ENCODE data around the gene STEAP1. TPM values are rescaled to one million over a fixed set of nuclear protein-coding genes. Genes with fewer than 3 reads are reported as not detected.

STEAP1 gene
- total RNA-seq, 4 donors from 2014 or later = 2.0 to 6.6 (median 3.9) TPM

DNA sequence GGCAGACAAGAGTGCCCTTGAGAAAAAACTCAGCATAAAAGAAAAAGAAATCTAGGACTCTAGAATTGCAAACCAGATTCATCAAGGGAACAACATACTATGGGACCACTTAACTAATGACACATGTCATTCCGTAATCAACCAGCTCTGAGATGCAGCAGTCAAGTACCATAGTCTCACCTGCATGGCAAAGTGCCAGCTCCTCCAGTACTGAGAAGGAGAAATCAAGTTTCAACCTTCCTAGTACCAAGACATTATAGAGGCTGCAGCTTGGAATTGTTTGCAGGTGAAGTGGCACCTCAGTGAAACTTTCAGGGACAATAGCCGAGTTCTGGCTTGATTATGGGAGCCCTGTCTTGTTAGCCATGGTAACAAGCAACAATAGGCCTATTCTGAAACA, 11.5 kb downstream of the STEAP1 start:
- TF ChIP-seq POLR2A (IDR thresholded peaks at IDR 0.05) = no peak
- TF ChIP-seq, protein P1, sequence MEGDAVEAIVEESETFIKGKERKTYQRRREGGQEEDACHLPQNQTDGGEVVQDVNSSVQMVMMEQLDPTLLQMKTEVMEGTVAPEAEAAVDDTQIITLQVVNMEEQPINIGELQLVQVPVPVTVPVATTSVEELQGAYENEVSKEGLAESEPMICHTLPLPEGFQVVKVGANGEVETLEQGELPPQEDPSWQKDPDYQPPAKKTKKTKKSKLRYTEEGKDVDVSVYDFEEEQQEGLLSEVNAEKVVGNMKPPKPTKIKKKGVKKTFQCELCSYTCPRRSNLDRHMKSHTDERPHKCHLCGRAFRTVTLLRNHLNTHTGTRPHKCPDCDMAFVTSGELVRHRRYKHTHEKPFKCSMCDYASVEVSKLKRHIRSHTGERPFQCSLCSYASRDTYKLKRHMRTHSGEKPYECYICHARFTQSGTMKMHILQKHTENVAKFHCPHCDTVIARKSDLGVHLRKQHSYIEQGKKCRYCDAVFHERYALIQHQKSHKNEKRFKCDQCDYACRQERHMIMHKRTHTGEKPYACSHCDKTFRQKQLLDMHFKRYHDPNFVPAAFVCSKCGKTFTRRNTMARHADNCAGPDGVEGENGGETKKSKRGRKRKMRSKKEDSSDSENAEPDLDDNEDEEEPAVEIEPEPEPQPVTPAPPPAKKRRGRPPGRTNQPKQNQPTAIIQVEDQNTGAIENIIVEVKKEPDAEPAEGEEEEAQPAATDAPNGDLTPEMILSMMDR (IDR thresholded peaks at IDR 0.05) = peak in 3 of 6 experiments; percentile 14 to 29 (median 25)

GRCh38 chr7:90166153-90166552, 11.9 kb downstream of the STEAP1 start:
- Histone ChIP-seq H3K4me3 (no peak overlapping the region), H3K27ac (no peak overlapping the region), H3K9me3 (no peaks in the 10 kb centered on the region), H3K36me3 (no peaks in the 10 kb centered on the region), H3K27me3 (no peaks in the 10 kb centered on the region), H3K4me1 (no peaks in the 10 kb centered on the region)
- TF ChIP-seq, protein P1 (IDR thresholded peaks at IDR 0.05) = no peak
- no peak for TF ChIP-seq POLR2A (IDR thresholded peaks at IDR 0.05)
- DNase-seq = no peak

More for the DNA sequence above, 11.5 kb downstream of the STEAP1 start:
- H3K36me3 ChIP-seq = no peaks in the 10 kb centered on the region
- H3K27ac ChIP-seq = no peak overlapping the region
- no peaks in the 10 kb centered on the region for H3K9me3 ChIP-seq
- no peaks in the 10 kb centered on the region for H3K4me1 ChIP-seq
- no peak for DNase-seq
- no peak overlapping the region for H3K4me3 ChIP-seq
- no peaks in the 10 kb centered on the region for H3K27me3 ChIP-seq

DNA sequence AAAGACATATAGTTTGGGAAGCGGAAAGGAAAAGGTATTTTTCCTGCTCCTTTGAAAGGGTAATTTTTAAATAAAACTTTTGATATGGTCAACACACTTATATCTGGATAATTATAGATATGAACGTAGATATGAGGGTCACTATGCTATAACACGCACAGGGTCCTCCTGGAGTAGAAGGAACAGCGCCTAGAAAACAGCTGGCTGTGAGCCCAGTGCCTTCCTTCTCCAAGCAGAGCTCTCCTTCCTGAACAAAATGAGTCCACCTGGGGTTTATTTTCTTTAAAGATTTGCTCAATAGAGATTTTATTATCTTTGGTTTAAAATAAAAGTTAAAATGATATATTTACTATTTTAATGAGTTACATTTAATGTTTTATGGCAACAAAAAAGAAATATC, 13.1 kb downstream of the STEAP1 start:
- Histone ChIP-seq H3K36me3 (no peaks in the 10 kb centered on the region), H3K4me3 (no peak overlapping the region), H3K27me3 (no peaks in the 10 kb centered on the region), H3K27ac (no peak overlapping the region), H3K9me3 (no peaks in the 10 kb centered on the region), H3K4me1 (no peaks in the 10 kb centered on the region)
- no peak for DNase-seq
- no peak for TF ChIP-seq POLR2A (IDR thresholded peaks at IDR 0.05)
- TF ChIP-seq, protein P1 (IDR thresholded peaks at IDR 0.05) = no peak

DNA sequence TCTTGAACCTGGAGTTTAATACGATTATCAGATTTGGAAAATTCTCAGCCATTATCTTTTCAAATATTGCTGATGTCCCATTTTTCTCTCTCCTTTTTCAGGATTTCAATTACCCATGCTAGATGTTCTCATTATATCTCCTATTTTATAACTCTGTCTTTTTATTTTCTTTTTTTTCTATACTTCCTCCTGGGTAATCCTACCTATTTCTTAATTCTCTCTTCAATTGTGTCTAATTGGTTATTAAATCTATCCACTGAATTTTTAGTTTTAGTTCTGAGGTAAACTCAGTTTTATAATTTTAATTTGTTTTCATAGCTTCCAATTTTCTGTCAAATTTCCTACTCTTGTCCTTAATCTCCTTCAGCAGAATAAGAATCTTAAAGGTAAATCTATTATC, 15.6 kb downstream of the STEAP1 start:
- no peak for DNase-seq
- TF ChIP-seq, protein P1 (IDR thresholded peaks at IDR 0.05) = no peak
- TF ChIP-seq POLR2A (IDR thresholded peaks at IDR 0.05) = no peak
- H3K9me3 ChIP-seq = no peaks in the 10 kb centered on the region

GRCh38 chr7:90172121-90172520, 17.9 kb downstream of the STEAP1 start:
- Histone ChIP-seq H3K27me3 (no peaks in the 10 kb centered on the region), H3K36me3 (no peaks in the 10 kb centered on the region), H3K4me3 (no peak overlapping the region), H3K27ac (no peak overlapping the region), H3K4me1 (no peaks in the 10 kb centered on the region), H3K9me3 (no peaks in the 10 kb centered on the region)
- DNase-seq = no peak
- TF ChIP-seq POLR2A (IDR thresholded peaks at IDR 0.05) = no peak
- TF ChIP-seq, protein P1 (IDR thresholded peaks at IDR 0.05) = no peak

More for the DNA sequence above, 15.6 kb downstream of the STEAP1 start:
- no peak overlapping the region for H3K4me3 ChIP-seq
- no peaks in the 10 kb centered on the region for H3K36me3 ChIP-seq
- no peaks in the 10 kb centered on the region for H3K27me3 ChIP-seq
- H3K4me1 ChIP-seq = no peaks in the 10 kb centered on the region
- no peak overlapping the region for H3K27ac ChIP-seq

- H3K9me3 ChIP-seq = no peaks in the 10 kb centered on the region
- H3K4me1 ChIP-seq = no peaks in the 10 kb centered on the region
- no peak overlapping the region for H3K27ac ChIP-seq
- no peak for TF ChIP-seq POLR2A (IDR thresholded peaks at IDR 0.05)
- TF ChIP-seq, protein P1 (IDR thresholded peaks at IDR 0.05) = no peak
- H3K4me3 ChIP-seq = no peak overlapping the region
- no peaks in the 10 kb centered on the region for H3K27me3 ChIP-seq
- H3K36me3 ChIP-seq = no peaks in the 10 kb centered on the region
- DNase-seq = no peak
These were observed 18.4 kb downstream of the STEAP1 start for GRCh38 chr7:90172624-90173023.

Data from Peyer's patch (tissue), 4 donors.